Measurements from ENCODE around the gene ARHGEF19.
"Not testable (repeated sequence)": the region's sequence is repeated elsewhere in the genome, so short reads cannot be mapped to it uniquely, and the experiment has no call there.

GRCh38 chr1:16196139-16196538 lies 16.3 kb downstream of the ARHGEF19 start:
- TF ChIP-seq CTCF, POLR2A (IDR thresholded peaks at IDR 0.05): not testable (repeated sequence)

Data from testis (tissue), 2 donors.